ENCODE results near the gene GTF2A1.
"Not testable (repeated sequence)": the region's sequence is repeated elsewhere in the genome, so short reads cannot be mapped to it uniquely, and the experiment has no call there.

GTF2A1 gene

GRCh38 chr14:81224222-81224621 is 3.5 kb upstream of the GTF2A1 start:
- DNase-seq, result no peak

GRCh38 chr14:81223788-81224187 is 3.0 kb upstream of the GTF2A1 start:
- not testable (repeated sequence) for DNase-seq

DNA sequence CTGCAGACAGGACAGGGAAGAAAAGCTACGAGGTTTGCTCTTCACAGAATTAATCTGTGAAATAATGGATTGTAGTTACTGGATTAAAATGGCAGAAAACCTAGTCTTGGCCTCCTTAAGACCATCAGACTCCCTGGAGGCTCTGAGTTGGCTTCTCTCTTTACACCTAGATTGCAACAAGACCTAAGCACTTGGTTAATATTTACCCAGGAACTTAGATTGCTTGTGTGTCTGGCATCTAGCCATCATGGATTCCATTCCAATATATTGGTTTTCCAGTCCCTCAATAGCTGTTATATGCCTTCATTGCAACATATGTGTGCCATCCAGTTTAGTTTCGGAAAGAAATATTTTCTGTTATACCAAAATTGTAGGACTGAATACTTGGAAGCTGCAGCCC is 1.9 kb upstream of the GTF2A1 start:
- no peak for DNase-seq

DNA sequence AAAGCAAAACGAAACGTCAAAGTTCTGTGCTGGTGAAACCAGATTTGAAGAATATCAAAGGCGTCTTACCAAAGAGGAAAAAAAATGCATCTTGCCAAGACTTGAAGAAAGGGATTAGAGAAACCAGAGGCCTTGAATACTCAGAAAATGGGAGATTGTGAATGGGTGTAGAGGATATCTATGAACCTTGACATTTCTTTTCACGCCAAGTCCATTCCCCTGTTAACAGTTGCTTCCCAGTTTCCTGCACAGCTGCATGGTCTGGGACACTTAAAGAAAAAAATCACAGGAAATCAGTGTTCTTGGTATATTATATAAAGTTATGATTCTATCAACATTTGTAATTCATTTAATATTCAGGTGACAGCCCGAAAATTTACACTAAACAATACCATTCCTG is 1.4 kb upstream of the GTF2A1 start:
- no peak for DNase-seq

DNA sequence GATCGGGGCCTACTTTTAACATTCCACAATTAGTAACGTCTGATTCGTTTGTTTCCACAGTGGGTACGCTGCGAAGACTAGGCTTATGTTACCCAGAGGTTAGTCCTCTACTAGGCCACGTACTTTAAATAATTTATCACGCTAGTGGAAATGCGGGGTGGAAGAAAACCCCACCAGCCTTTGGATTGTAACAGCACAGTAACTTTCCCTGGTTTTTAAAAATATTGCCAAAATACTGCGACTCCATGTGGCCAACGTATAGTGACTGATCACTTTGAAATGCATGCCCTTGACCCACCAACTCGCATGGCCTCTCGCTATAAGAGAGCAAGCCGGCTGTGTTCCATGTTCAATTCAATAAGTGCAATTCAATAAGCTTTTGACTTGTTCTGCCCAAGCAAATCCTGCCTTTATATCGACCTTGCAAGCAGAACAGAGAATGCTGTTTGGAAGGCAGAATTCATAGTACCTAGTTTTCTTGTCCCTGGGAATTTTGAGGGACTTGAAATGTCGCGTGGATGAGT is 882 bp upstream of the GTF2A1 start:
- DNase-seq, result no peak

- DNase-seq, result no peak
These were observed 254 bp downstream of the GTF2A1 start for GRCh38 chr14:81220580-81220829.

DNA sequence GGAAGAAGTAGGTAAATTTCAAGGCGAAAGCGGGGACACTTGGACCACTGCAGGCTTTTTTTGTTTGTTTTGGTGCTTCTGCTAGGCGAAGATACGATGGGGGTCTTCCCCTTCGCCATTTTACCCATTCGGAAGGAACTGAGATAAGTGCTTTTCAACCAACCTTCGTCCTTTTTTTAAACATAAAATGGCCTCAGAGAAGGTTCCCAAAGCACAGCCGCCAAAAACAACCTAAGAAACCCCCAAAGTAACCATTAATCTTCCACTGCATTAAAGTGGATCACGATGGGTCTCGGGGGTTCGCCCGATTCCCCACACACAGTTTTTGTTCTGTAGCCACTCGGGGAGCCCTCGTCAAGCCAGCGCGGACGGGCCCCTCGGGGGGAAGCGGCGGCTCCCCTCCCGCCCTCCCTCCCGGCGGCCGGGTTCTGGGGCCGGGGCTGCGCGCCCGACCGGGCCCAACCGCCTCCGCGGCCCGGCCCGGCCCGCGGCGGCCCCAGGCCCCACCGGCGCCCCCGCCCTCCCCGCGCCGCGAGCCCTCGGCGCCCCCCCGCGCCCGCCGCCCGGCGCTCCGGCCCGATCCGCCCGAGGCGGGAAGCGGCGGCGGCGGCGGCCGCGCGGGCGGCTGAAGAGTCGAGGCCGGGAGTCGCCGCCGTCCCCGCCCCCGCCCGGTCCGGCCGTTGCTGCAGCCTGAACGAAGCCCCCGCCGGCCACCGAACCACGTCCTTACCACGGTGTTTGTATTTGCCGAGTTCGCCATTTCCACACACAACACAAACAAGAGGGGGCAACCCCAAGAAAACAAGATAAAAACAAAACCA is 790 bp downstream of the GTF2A1 start:
- DNase-seq, result peak; percentile 37

DNA sequence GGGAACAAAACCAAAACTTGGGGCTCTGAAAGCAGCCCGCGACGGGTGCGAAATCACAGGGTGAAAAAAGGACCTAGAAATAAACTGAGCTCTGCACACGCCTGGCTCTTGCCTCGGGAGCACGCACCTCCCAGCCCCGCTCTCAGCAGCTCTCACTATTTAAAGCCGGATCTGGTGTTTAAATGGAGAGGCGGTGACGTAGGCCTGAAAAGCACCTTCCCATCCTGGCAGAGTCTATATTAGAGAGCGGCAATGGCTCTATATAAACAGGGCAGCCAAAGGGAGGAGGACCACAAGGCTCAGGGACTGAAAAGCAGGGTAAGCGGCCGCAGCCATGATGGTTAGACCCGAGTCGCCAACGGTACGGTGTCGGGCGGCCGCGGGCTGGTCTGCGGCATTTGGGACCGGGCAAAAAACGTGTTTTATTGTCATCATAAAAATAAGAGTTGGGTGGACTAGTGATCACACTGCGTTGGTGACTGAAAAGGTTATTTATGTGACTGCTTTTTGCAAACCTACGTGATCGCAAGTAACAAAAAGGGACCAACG is 1.5 kb downstream of the GTF2A1 start:
- peak; percentile 87 for DNase-seq

DNA sequence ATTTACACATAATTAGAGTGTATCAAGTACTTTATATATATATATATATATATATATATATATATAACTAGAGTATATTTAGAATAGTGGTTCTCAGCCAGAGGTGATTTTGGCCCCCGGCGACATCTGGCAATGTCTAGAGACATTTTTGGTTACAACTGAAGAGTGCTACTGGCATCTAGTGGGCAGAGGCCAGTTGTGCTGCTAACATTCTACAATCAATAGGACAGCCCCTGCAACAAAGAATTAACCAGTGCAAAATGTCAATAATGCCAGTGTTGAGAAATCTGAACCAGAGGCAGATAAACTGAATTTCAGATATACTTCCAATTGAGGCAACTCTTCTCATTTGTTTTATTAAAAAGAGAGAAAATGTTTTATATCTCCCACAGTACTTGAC is 8.9 kb downstream of the GTF2A1 start:
- DNase-seq, result peak; percentile 20

GRCh38 chr14:81209167-81209836 is 11.5 kb downstream of the GTF2A1 start:
- DNase-seq, result no peak

- no peak for DNase-seq
These were observed 12.3 kb downstream of the GTF2A1 start for GRCh38 chr14:81208489-81208888.

- no peak for DNase-seq
These were observed 14.6 kb downstream of the GTF2A1 start for GRCh38 chr14:81206115-81206514.

- DNase-seq, result no peak
These were observed 15.1 kb downstream of the GTF2A1 start for GRCh38 chr14:81205639-81206038.

DNA sequence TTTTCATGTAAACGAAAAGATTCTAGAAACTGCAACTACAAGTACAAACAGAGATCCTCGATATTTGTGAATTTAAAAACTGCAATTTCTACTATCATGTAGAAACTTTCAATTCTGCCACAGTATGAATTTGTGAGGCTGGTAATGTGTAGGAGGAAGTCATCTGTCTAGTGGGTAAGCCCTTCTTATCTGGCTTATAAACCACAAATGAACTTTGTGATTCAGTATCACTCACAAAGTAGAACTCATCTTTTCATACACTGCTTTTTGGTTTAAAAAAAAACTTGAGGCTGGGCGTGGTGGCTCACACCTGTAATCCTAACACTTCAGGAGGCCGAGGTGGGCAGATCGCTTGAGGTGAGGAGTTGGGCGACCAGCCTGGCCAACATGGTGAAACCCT is 20.7 kb downstream of the GTF2A1 start:
- DNase-seq, result no peak

GRCh38 chr14:81199084-81199483 is 21.7 kb downstream of the GTF2A1 start:
- DNase-seq, result no peak

- DNase-seq, result no peak
These were observed 22.1 kb downstream of the GTF2A1 start for GRCh38 chr14:81198651-81199050.

- peak; percentile 16 for DNase-seq
These were observed 26.7 kb downstream of the GTF2A1 start for GRCh38 chr14:81193924-81194633.

- DNase-seq, result no peak
These were observed 28.2 kb downstream of the GTF2A1 start for GRCh38 chr14:81192594-81192993.

DNA sequence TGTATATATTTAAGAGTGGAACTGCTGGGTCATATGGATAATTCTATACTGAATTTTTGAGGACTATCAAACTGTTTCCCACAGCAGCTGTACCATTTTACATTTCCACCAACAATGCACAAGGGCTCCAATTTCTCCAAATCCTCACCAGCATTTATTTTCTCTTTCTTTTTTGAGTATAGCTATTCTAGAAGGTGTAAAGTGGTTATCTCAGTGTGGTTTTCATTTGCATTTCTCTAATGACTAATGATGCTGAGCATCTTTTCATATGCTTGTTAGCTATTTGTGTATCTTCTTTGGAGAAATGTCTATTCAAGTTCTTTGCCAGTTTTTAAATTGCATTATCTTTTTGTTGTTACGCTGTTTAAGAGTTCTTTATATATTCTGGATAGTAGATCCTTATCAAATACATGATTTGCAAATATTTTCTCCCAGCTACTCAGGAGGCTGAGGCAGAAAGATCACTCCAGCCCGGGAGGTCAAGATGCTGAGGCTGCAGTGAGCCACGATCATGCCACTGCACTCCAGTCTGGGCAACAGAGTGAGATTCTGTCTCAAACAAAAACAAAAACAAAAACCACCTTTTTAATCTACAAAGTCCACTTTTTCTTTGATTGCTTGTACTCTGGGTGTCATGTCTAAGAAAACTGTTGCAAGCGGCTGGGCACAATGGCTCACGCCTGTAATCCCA is 32.8 kb downstream of the GTF2A1 start:
- DNase-seq, result no peak

DNA sequence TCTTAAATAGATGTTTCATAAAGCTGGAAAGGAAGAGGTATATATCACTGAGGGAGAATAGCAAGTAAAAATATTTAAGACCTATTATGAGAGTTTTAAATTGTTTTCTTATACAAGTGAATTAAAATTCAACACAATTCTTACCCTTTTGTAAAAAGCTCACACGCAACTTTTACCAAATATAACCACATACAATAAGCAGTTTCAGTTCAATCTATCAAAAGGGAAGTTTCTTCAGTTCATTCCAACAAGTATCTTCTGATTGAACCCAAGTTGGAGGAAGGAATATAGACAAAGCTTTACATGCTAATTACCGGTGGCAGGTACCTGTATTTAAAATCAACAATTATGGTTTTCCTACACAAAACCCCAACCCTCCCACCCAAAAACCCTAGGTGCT is 41.1 kb downstream of the GTF2A1 start:
- DNase-seq, result no peak

DNA sequence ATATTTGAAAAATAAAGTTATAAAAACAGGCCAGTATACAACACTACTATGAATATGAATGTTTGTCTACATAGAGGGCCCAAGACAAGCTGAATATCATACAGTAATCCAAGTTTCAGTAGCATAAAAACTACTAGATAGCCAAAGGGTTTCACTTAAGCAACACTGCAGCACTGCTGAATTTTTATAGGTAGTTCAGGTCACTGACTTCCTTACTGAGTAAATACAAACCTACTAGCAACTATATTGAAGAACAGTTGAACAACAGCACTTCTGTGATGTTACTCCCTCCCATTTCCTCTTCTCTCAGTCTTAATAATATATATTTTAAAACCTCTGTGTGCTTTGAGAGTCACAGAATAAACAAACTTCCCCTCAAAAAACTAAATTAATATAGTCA is 42.7 kb downstream of the GTF2A1 start:
- no peak for DNase-seq

- no peak for DNase-seq
These were observed 43.5 kb downstream of the GTF2A1 start for GRCh38 chr14:81177225-81177624.

DNA sequence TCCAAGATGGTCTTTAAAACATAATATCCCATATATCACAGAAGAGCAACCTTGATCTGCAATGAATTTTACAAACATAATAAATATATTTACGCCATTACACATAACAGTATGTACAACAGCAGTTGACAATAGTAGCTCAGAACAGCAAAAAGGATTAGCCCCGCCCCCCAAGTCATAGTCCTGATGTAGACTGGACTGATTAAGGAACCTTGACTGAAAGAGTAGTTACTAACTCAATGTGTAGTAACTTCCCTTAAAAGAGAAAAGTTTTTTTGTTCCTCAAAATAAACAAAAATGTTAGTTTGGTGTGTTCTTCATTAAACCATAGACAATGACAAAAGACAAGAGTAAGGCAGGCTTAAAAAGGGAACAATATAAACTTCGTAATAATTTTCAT is 44.5 kb downstream of the GTF2A1 start:
- no peak for DNase-seq
